HCT116 (cell line): ENCODE data around the gene PIEZO2. TPM values are rescaled to one million over a fixed set of nuclear protein-coding genes. Genes with fewer than 3 reads are reported as not detected.
"Not testable (repeated sequence)": the region's sequence is repeated elsewhere in the genome, so short reads cannot be mapped to it uniquely, and the experiment has no call there.

Experiments used
- ATAC-seq: fragments of 200-7000 bp; cut with Tn5 transposase; 2 replicates; pipeline ENCODE4 v1.9.1; 2020; ENCODE audit warnings: mild to moderate bottlenecking, moderate library complexity
- BruUV-seq: library from RNA; stranded (reverse); fragments of 400-500 nt; replicated peaks from 2 replicates; lab custom pipeline; 2021; lab: Mats Ljungman, UMichigan
- CTCF ChIA-PET: fragments of 300-600 bp; sonication (Branson Sonifier 250); formaldehyde crosslinking; loops from one replicate; lab custom pipeline; 2021; ENCODE audit warnings: antibody characterized with exemption; lab: Charles Lee
- POLR2A ChIA-PET: fragments of 300-600, 350-600 bp; sonication (Branson Sonifier 250); formaldehyde crosslinking; loops from one replicate; lab custom pipeline; 2021; ENCODE audit warnings: antibody characterized with exemption; lab: Charles Lee
- RAD21 ChIA-PET, 2 experiments: fragments of 300-600 bp; sonication (Branson Sonifier 250); formaldehyde crosslinking; loops; one replicate each; lab custom pipeline; 2023; ENCODE audit warnings: low total read pairs in 2 of 2; ENCODE audit not compliant: uncharacterized antibody in 2 of 2, unreplicated experiment in 2 of 2, low non-redundant PET in 1 of 2; lab: Charles Lee
- DNase-seq: peaks from one replicate; pipeline ENCODE4 v3.0.0-alpha.2; 2010; ENCODE audit warnings: low read depth, low spot score
- H2AFZ ChIP-seq: fragments of 200-600 bp; shearing (Covaris generic), sonication (generic); 2 replicates; pipeline ENCODE4 v1.6.1; 2017; ENCODE audit warnings: low read depth, mixed run types, mixed read lengths, antibody characterized with exemption, low read length; ENCODE audit not compliant: poor library complexity, severe bottlenecking
- H3K27ac ChIP-seq: 2 replicates; pipeline ENCODE4 v1.5.1; 2012; ENCODE audit warnings: low read depth, low read length
- H3K27me3 ChIP-seq: fragments of 200-600 bp; sonication (generic); 2 replicates; pipeline ENCODE4 v1.6.1; 2016; ENCODE audit warnings: mixed run types, low read length, mixed read lengths; ENCODE audit not compliant: insufficient read depth
- H3K36me3 ChIP-seq, 2 experiments: fragments of 200-500 bp in 1 of 2; fragments of 200-600 bp in 1 of 2; sonication (Bioruptor generic) in 1 of 2; sonication (generic) in 1 of 2; 2 replicates each; pipeline versions ENCODE4 v1.5.1 to v1.6.1; 2014 to 2016; ENCODE audit warnings: low read length in 2 of 2, inconsistent platforms in 1 of 2, mixed read lengths in 1 of 2, mixed run types in 1 of 2; ENCODE audit not compliant: insufficient read depth in 2 of 2, control insufficient read depth in 1 of 2
- H3K4me1 ChIP-seq, 2 experiments: fragments of 200-600 bp in 1 of 2; sonication (generic) in 1 of 2; 2 replicates each; pipeline versions ENCODE4 v1.5.1 to v1.6.1; 2012 to 2017; ENCODE audit warnings: low read length in 2 of 2, inconsistent platforms in 1 of 2, mild to moderate bottlenecking in 1 of 2, mixed read lengths in 1 of 2, mixed run types in 1 of 2, moderate library complexity in 1 of 2; ENCODE audit not compliant: insufficient read depth in 2 of 2, control insufficient read depth in 1 of 2
- H3K4me2 ChIP-seq: fragments of 200-600 bp; sonication (generic); 2 replicates; pipeline ENCODE4 v1.6.1; 2017; ENCODE audit warnings: mixed run types, low read length, mixed read lengths
- H3K4me3 ChIP-seq, 2 experiments: fragments of 200-600 bp in 1 of 2; sonication (generic) in 1 of 2; replicated peaks in 1 of 2; 2 replicates each; pipeline ENCODE4 v1.5.1; 2011 to 2016; ENCODE audit warnings: low read length in 2 of 2, control low read depth in 1 of 2, low read depth in 1 of 2, mild to moderate bottlenecking in 1 of 2, mixed read lengths in 1 of 2, mixed run types in 1 of 2
- H3K79me2 ChIP-seq: fragments of 200-600 bp; sonication (generic); 2 replicates; pipeline ENCODE4 v1.6.1; 2017; ENCODE audit warnings: mild to moderate bottlenecking, mixed run types, low read length, moderate library complexity, mixed read lengths; ENCODE audit not compliant: insufficient read depth
- H3K9ac ChIP-seq: fragments of 200-600 bp; sonication (generic); 2 replicates; pipeline ENCODE4 v1.6.1; 2016; ENCODE audit warnings: low read length, mixed read lengths
- H3K9me2 ChIP-seq: fragments of 200-600 bp; sonication (generic), shearing (Covaris generic); 2 replicates; pipeline ENCODE4 v1.6.1; 2017; ENCODE audit warnings: mixed run types, mild to moderate bottlenecking, moderate library complexity; ENCODE audit not compliant: insufficient read depth
- H3K9me3 ChIP-seq, 2 experiments: fragments of 200-500 bp in 1 of 2; fragments of 200-600 bp in 1 of 2; sonication (Bioruptor generic) in 1 of 2; sonication (generic) in 1 of 2; 2 replicates each; pipeline ENCODE4 v1.6.1; 2014 to 2017; ENCODE audit warnings: low read length in 2 of 2, mixed read lengths in 2 of 2, inconsistent platforms in 1 of 2, low read depth in 1 of 2, mild to moderate bottlenecking in 1 of 2, mixed run types in 1 of 2, moderate library complexity in 1 of 2; ENCODE audit not compliant: control insufficient read depth in 1 of 2, insufficient read depth in 1 of 2
- H4K20me1 ChIP-seq: fragments of 200-600 bp; sonication (generic), shearing (Covaris generic); 2 replicates; pipeline ENCODE4 v1.6.1; 2017; ENCODE audit warnings: mixed run types, mild to moderate bottlenecking, moderate library complexity; ENCODE audit not compliant: insufficient read depth
- POLR2A ChIP-seq: IDR thresholded peaks from 2 replicates; pipeline ENCODE4 v1.7.0; 2011; ENCODE audit warnings: borderline replicate concordance; ENCODE audit not compliant: insufficient read depth, insufficient read length; ENCODE audit errors: extremely low read depth
- intact Hi-C: fragments of 100-400 bp; cut with micrococcal nuclease; formaldehyde crosslinking; loops from 2 replicates; pipeline ENCODE4 v1.10.0; 2022
- total RNA-seq: library from RNA; stranded (reverse); gene quantifications from one replicate; pipeline ENCODE4 v1.2.1, GENCODE V29; 2021; ENCODE audit not compliant: unreplicated experiment

Gene PIEZO2
- total RNA-seq, 1 experiment from 2014 or later: 0.34 TPM

DNA sequence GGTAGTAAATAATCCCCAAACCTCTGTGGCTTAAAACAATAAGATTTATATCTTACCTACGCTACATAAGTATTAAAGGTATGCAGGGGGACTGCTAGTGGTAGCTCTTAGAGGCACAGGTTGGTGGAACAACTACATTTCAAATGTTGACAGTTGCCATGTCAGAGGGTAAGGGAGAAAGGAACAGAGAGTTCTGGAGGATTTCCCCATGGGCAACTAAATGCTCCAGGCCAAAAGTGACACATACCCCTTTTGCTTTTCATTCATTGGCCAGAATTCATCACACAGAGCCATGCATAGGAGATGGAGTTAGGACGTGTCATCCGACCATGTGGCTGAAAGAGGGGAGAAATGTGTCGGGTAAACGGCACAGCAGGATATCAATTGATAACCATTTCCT lies 490.4 kb downstream of the PIEZO2 start:
- ChIA-PET POLR2A (no interaction called here), RAD21 (no interaction called here), CTCF (no interaction called here)
- Histone ChIP-seq H3K79me2 (no peaks in the 10 kb centered on the region), H3K4me3 (no peak overlapping the region), H4K20me1 (no peaks in the 10 kb centered on the region), H3K9me3 (no peaks in the 10 kb centered on the region), H2AFZ (no peak overlapping the region), H3K36me3 (no peaks in the 10 kb centered on the region), H3K27ac (no peak overlapping the region), H3K4me1 (peaks cover 3 to 4% of the 10 kb centered on the region in 2 experiments; a peak in 2 of 4 replicates), H3K4me2 (no peak overlapping the region), H3K27me3 (peaks cover 9% of the 10 kb centered on the region; the same call in 1 of the 2 replicates), H3K9me2 (no peaks in the 10 kb centered on the region), H3K9ac (no peak overlapping the region)
- no peak for ATAC-seq
- no peak for DNase-seq
- BruUV-seq: no TSS peak
- intact Hi-C loops: no loop called here
- TF ChIP-seq POLR2A: no peak

DNA sequence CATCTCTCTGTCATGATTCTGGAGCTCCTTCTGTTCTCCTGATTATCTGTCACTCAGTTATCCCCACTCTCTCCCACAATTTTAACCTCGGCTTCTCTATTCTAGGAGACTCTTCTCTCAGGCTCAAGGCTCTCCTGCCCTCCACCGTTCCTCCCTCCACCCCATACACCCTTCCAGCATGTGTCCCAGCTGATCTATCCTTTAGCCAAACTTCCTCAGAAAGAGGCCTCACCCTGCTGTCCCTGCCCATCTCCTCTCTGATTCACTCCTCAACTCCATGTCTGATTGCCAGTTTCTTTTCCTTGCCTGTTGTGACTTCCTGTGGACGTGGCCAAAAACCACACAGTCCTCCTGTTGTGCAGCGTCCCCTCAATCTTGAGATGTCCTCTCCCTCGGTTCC lies 505.4 kb downstream of the PIEZO2 start:
- H3K9me3 ChIP-seq, H3K9me2 ChIP-seq, H3K79me2 ChIP-seq, H3K4me3 ChIP-seq, CTCF ChIA-PET, H2AFZ ChIP-seq, RAD21 ChIA-PET, H4K20me1 ChIP-seq, H3K27ac ChIP-seq, H3K9ac ChIP-seq, H3K27me3 ChIP-seq, H3K36me3 ChIP-seq, BruUV-seq, POLR2A ChIA-PET, DNase-seq, H3K4me2 ChIP-seq, ATAC-seq, H3K4me1 ChIP-seq, intact Hi-C loops: not testable (repeated sequence)

DNA sequence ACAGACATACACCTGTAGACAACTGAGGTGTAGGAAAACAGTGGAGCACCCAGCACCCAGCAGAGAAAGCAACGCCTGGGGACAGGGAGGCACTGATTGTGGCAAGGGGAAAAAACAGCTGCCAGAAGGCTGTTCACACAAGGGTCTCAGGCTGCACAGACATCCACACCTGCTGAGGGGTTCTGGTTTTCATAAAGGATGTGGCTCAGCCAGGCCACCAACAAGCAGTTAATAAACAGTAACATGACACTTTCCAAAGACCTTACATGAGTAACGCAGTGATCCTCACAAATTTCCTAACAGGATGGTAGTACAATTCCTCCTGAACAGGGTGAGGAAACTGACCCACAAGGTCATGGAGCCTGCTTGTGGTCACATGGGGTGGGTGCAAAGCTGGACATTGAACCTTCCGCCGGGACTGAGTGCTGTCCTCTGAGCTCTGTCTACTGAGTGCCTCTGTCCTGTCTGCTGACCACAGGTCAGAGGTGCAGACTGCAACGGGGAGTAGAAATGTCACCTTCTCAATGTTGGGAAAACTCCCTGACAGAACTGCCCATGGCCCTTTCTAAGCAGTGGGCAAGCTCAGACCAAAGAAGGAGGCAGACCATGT lies 506.3 kb downstream of the PIEZO2 start:
- DNase-seq, CTCF ChIA-PET, H3K9me3 ChIP-seq, H3K27me3 ChIP-seq, H3K4me1 ChIP-seq, H4K20me1 ChIP-seq, ATAC-seq, H3K79me2 ChIP-seq, H3K27ac ChIP-seq, H3K36me3 ChIP-seq, H3K9me2 ChIP-seq, intact Hi-C loops, H3K4me2 ChIP-seq, H2AFZ ChIP-seq, BruUV-seq, POLR2A ChIA-PET, H3K4me3 ChIP-seq, RAD21 ChIA-PET, H3K9ac ChIP-seq: not testable (repeated sequence)

DNA sequence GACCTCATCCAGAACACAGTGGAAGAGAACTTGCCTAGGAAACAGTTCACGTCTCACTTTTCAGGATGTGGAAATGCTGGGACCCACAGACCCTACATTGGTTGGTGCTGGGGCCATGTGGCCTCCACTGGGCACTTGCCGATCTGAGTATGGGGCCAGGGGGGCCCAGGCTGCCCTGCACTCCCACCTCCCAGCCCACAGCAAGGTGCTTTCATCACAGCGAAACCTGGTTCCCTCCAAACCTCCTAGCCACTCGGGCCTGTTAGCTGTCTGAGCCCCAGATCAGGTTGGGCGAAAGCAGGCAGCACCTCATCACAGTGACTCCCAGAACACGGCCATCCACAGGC lies 510.9 kb downstream of the PIEZO2 start:
- H3K4me3 ChIP-seq, H3K9ac ChIP-seq, H3K36me3 ChIP-seq, intact Hi-C loops, POLR2A ChIA-PET, H3K27me3 ChIP-seq, ATAC-seq, H3K79me2 ChIP-seq, H2AFZ ChIP-seq, H3K4me2 ChIP-seq, H3K9me2 ChIP-seq, H3K4me1 ChIP-seq, H4K20me1 ChIP-seq, RAD21 ChIA-PET, H3K9me3 ChIP-seq, BruUV-seq, H3K27ac ChIP-seq, CTCF ChIA-PET, DNase-seq: not testable (repeated sequence)
